PC-3 (cell line): ENCODE data around the gene BTNL3. TPM values are rescaled to one million over a fixed set of nuclear protein-coding genes. Genes with fewer than 3 reads are reported as not detected.

Experiments used
- ATAC-seq: fragments of 200-7000 bp; cut with Tn5 transposase; 2 replicates; pipeline ENCODE4 v1.9.1; 2020; ENCODE audit warnings: mild to moderate bottlenecking, moderate library complexity
- BruUV-seq: library from RNA; stranded (reverse); fragments of 400-500 nt; replicated peaks from 2 replicates; lab custom pipeline; 2021; lab: Mats Ljungman, UMichigan
- CTCF ChIA-PET: fragments of 300-600 bp; sonication (Branson Sonifier 250); formaldehyde crosslinking; loops from one replicate; lab custom pipeline; 2022; ENCODE audit warnings: antibody characterized with exemption; lab: Charles Lee
- POLR2A ChIA-PET: fragments of 300-600 bp; sonication (Branson Sonifier 250); formaldehyde crosslinking; loops from one replicate; lab custom pipeline; 2022; ENCODE audit warnings: antibody characterized with exemption; ENCODE audit not compliant: unreplicated experiment; lab: Charles Lee
- DNase-seq: peaks from one replicate; pipeline ENCODE4 v3.0.0-alpha.2; 2015
- H2AFZ ChIP-seq: fragments of 300-600 bp; sonication (generic); 2 replicates; pipeline ENCODE4 v1.6.0; 2016; ENCODE audit warnings: antibody characterized with exemption, low read length
- H3F3A ChIP-seq: fragments of 300-600 bp; sonication (generic); one replicate; pipeline ENCODE4 v1.6.0; 2017; ENCODE audit warnings: antibody characterized with exemption, low read length, control low read depth, mild to moderate bottlenecking; ENCODE audit not compliant: unreplicated experiment
- H3K27ac ChIP-seq: fragments of 300-600 bp; sonication (generic); 2 replicates; pipeline ENCODE4 v1.5.1; 2016; ENCODE audit warnings: mild to moderate bottlenecking, low read length
- H3K27me3 ChIP-seq: fragments of 300-600 bp; sonication (generic); 2 replicates; pipeline ENCODE4 v1.6.1; 2016; ENCODE audit warnings: low read length, mixed read lengths
- H3K36me3 ChIP-seq: fragments of 300-600 bp; sonication (generic); 2 replicates; pipeline ENCODE4 v1.6.1; 2016; ENCODE audit warnings: low read depth, mixed run types, low read length, mixed read lengths
- H3K4me1 ChIP-seq: fragments of 300-600 bp; sonication (generic); 2 replicates; pipeline ENCODE4 v1.5.1; 2016; ENCODE audit warnings: low read length; ENCODE audit not compliant: insufficient read depth
- H3K4me2 ChIP-seq: fragments of 300-600 bp; sonication (generic); 2 replicates; pipeline ENCODE4 v1.6.0; 2016; ENCODE audit warnings: low read length
- H3K4me3 ChIP-seq: fragments of 300-600 bp; sonication (generic); 2 replicates; pipeline ENCODE4 v1.5.1; 2016; ENCODE audit warnings: mild to moderate bottlenecking, low read length, mixed read lengths
- H3K79me2 ChIP-seq: fragments of 300-600 bp; sonication (generic); 2 replicates; pipeline ENCODE4 v1.6.1; 2017; ENCODE audit warnings: low read length, mixed read lengths
- H3K9ac ChIP-seq: fragments of 300-600 bp; sonication (generic); 2 replicates; pipeline ENCODE4 v1.6.0; 2016; ENCODE audit warnings: mild to moderate bottlenecking, low read length
- H3K9me2 ChIP-seq: fragments of 300-600 bp; sonication (generic); replicated peaks from 2 replicates; pipeline ENCODE4 v1.6.1; 2016; ENCODE audit warnings: mixed run types, low read length, mixed read lengths
- H3K9me3 ChIP-seq: fragments of 300-600 bp; sonication (generic); 2 replicates; pipeline ENCODE4 v1.6.1; 2016; ENCODE audit warnings: low read length, mixed read lengths
- H4K20me1 ChIP-seq: fragments of 300-600 bp; sonication (generic); 2 replicates; pipeline ENCODE4 v1.6.1; 2016; ENCODE audit warnings: low read length, mixed read lengths
- EZH2 ChIP-seq: fragments of 300-600 bp; sonication (generic); IDR thresholded peaks from one replicate; pipeline ENCODE4 v1.6.1; 2017; ENCODE audit warnings: antibody characterized with exemption, mild to moderate bottlenecking, low read length; ENCODE audit not compliant: unreplicated experiment
- EZH2phosphoT487 ChIP-seq: fragments of 300-600 bp; sonication (generic); IDR thresholded peaks from 2 replicates; pipeline ENCODE4 v1.6.1; 2018; ENCODE audit warnings: mild to moderate bottlenecking, antibody characterized with exemption, low read length, borderline replicate concordance
- intact Hi-C: fragments of 100-400 bp; cut with micrococcal nuclease; formaldehyde crosslinking; loops from 2 replicates; pipeline ENCODE4 v1.9.0; 2023
- total RNA-seq: library from RNA; depleted of rRNA; stranded (reverse); fragments of >200 nt; gene quantifications from 2 replicates; pipeline ENCODE4 v1.2.3, GENCODE V29; 2014
- TF ChIP-seq, protein P1 (sequence below): fragments of 300-600 bp; sonication (generic); conservative IDR thresholded peaks from 2 replicates; pipeline ENCODE4 v1.5.1; 2017; ENCODE audit warnings: antibody characterized with exemption, low read depth, mild to moderate bottlenecking, low read length

The BTNL3 gene
- total RNA-seq, 1 experiment from 2014 or later = not detected

DNA sequence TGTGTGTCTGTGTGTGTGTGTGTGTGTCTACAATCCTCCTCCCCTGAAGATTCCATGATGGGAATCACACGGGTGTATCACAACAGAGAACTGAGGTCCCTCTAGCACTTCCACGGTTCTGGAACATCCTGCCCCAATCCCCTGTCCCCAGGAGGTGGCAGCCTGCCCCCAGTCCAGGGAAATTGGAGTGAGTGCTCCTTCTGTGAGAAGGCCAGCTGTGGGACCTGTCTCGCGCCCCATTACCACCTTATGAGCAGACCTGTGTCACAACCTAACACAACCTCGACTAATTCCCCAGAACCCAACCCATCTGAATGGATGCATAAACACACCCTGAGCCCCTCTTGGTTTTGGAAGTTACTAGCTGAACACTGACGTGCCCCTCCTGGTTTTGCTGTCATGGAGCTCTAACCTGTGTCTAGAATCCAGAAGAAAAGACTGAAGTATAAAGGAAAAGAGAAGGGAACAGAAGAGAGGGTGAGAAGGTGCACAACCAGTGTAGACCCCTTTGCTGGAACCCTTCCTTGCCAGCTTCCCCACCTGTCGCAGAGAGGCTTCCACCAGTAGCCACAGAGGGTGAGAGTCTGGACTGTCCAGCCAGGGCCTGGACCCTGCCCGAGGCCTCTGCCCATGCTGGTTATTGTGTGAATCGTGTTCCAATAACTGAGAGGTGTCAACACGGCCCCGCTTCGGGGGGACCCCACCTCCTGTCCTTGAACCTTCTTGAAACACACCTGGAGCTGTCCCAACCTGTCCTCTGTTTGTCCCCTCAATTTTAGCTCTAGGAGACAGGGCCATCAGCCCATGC is 54.8 kb downstream of the BTNL3 start:
- Histone ChIP-seq H3K9ac (no peak overlapping the region), H3K4me1 (no peaks in the 10 kb centered on the region), H3K36me3 (no peaks in the 10 kb centered on the region), H4K20me1 (no peaks in the 10 kb centered on the region), H3K4me2 (no peak overlapping the region), H3K27ac (no peak overlapping the region), H2AFZ (no peak overlapping the region), H3K9me2 (no peaks in the 10 kb centered on the region), H3K27me3 (peaks cover 39% of the 10 kb centered on the region), H3K9me3 (no peaks in the 10 kb centered on the region), H3F3A (no peaks in the 10 kb centered on the region), H3K4me3 (no peak overlapping the region), H3K79me2 (no peaks in the 10 kb centered on the region)
- DNase-seq (peak; percentile 49), ATAC-seq (peak; percentile 71)
- POLR2A ChIA-PET = no interaction called here
- BruUV-seq = no TSS peak
- intact Hi-C loops = loop anchor here (5.0 kb wide), 1 partner anchor 109 kb away; no protein-coding TSS in a partner anchor
- TF ChIP-seq, protein P1, sequence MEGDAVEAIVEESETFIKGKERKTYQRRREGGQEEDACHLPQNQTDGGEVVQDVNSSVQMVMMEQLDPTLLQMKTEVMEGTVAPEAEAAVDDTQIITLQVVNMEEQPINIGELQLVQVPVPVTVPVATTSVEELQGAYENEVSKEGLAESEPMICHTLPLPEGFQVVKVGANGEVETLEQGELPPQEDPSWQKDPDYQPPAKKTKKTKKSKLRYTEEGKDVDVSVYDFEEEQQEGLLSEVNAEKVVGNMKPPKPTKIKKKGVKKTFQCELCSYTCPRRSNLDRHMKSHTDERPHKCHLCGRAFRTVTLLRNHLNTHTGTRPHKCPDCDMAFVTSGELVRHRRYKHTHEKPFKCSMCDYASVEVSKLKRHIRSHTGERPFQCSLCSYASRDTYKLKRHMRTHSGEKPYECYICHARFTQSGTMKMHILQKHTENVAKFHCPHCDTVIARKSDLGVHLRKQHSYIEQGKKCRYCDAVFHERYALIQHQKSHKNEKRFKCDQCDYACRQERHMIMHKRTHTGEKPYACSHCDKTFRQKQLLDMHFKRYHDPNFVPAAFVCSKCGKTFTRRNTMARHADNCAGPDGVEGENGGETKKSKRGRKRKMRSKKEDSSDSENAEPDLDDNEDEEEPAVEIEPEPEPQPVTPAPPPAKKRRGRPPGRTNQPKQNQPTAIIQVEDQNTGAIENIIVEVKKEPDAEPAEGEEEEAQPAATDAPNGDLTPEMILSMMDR = peak; percentile 59
- TF ChIP-seq EZH2 = no peak
- no peak for TF ChIP-seq EZH2phosphoT487
- CTCF ChIA-PET = interaction anchor here (0.6 kb wide), 2 partner anchors 90 to 95 kb away, joined by 3 to 6 read pairs; no protein-coding TSS in a partner anchor

DNA sequence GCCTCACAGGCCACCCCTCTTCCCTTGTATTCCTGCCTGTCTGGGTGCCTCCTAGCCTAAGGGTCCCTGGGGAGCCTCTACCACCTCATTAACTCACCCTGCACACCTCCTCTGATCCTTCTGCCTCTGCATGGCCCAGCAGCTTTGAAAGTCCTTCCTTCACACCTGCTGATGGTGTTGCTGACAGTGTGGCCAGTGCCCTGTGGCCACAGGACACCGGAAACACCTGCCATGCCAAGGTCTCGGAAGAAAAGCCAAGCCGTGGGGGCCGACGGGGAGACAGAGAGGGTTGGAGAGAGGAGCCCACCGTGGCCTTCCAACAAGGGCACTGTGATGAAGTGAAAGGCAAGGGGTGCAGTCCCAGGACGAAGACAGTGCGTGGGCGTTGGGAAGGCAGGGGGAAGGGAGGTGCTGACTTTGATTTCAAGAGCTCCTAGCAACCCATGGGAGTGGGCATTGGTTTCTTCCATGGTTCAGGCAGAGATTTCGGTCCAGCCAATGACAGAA is 55.5 kb downstream of the BTNL3 start:
- ChIA-PET POLR2A (no interaction called here), CTCF (interaction anchor here (0.5 to 0.6 kb wide), 2 partner anchors 70 to 90 kb away, joined by 3 to 5 read pairs; no protein-coding TSS in a partner anchor)
- peaks cover 39% of the 10 kb centered on the region for H3K27me3 ChIP-seq
- ATAC-seq = no peak
- TF ChIP-seq EZH2 (no peak), EZH2phosphoT487 (no peak)
- TF ChIP-seq, protein P1 = no peak
- H3K9me2 ChIP-seq = no peaks in the 10 kb centered on the region
- no peaks in the 10 kb centered on the region for H4K20me1 ChIP-seq
- no peaks in the 10 kb centered on the region for H3K4me1 ChIP-seq
- H3K4me3 ChIP-seq = no peak overlapping the region
- DNase-seq = no peak
- no peak overlapping the region for H3K4me2 ChIP-seq
- H3K79me2 ChIP-seq = no peaks in the 10 kb centered on the region
- no peak overlapping the region for H3K9ac ChIP-seq
- BruUV-seq = no TSS peak
- H3K36me3 ChIP-seq = no peaks in the 10 kb centered on the region
- no peaks in the 10 kb centered on the region for H3F3A ChIP-seq
- intact Hi-C loops = loop anchor here (5.0 kb wide), 1 partner anchor 108 kb away; no protein-coding TSS in a partner anchor
- H3K27ac ChIP-seq = no peak overlapping the region
- H3K9me3 ChIP-seq = no peaks in the 10 kb centered on the region
- H2AFZ ChIP-seq = no peak overlapping the region
